MCF 10A (cell line): Measurements from ENCODE around the gene CSNK2B. TPM values are rescaled to one million over a fixed set of nuclear protein-coding genes. Genes with fewer than 3 reads are reported as not detected.

Source experiments
- BruUV-seq: library from RNA; stranded (reverse); fragments of 400-500 nt; replicated peaks from 2 replicates; lab custom pipeline; 2021; lab: Mats Ljungman, UMichigan
- CTCF ChIA-PET: fragments of 300-600 bp; sonication (Branson Sonifier 250); formaldehyde crosslinking; extraction: SDS; loops from one replicate; lab custom pipeline; 2021; ENCODE audit warnings: antibody characterized with exemption, inconsistent platforms; lab: Yijun Ruan, JAX
- POLR2A ChIA-PET: fragments of 300-600, 350-650 bp; sonication (Branson Sonifier 250); formaldehyde crosslinking; extraction: SDS; loops from one replicate; lab custom pipeline; 2020; ENCODE audit warnings: antibody characterized with exemption, inconsistent platforms; lab: Yijun Ruan, JAX
- DNase-seq: peaks from one replicate; pipeline ENCODE4 v3.0.0-alpha.2; 2018; ENCODE audit not compliant: unreplicated experiment
- H3K27ac Mint-ChIP-seq: one replicate; pipeline ENCODE4 v1.8.0; 2022; ENCODE audit warnings: mild to moderate bottlenecking, low read depth, mixed read lengths; ENCODE audit not compliant: unreplicated experiment
- H3K27me3 Mint-ChIP-seq: one replicate; pipeline ENCODE4 v1.8.0; 2022; ENCODE audit warnings: mixed read lengths; ENCODE audit not compliant: insufficient read depth, unreplicated experiment
- H3K36me3 Mint-ChIP-seq: one replicate; pipeline ENCODE4 v1.8.0; 2022; ENCODE audit warnings: mild to moderate bottlenecking, moderate library complexity, mixed read lengths; ENCODE audit not compliant: insufficient read depth, unreplicated experiment
- H3K4me1 Mint-ChIP-seq: one replicate; pipeline ENCODE4 v1.8.0; 2022; ENCODE audit warnings: mixed read lengths; ENCODE audit not compliant: insufficient read depth, unreplicated experiment
- H3K4me3 Mint-ChIP-seq: one replicate; pipeline ENCODE4 v1.8.0; 2022; ENCODE audit warnings: mild to moderate bottlenecking, moderate library complexity, mixed read lengths; ENCODE audit not compliant: unreplicated experiment
- H3K9me3 Mint-ChIP-seq: one replicate; pipeline ENCODE4 v1.8.0; 2022; ENCODE audit warnings: mixed read lengths; ENCODE audit not compliant: unreplicated experiment
- intact Hi-C: fragments of 100-400 bp; cut with micrococcal nuclease; formaldehyde crosslinking; loops from 2 replicates; pipeline ENCODE4 v1.14.1; 2022
- total RNA-seq: library from RNA; stranded (reverse); gene quantifications from 2 replicates; pipeline ENCODE4 v1.2.3, GENCODE V29; 2022
- TF ChIP-seq, protein P1 (sequence below): fragments of 200-600 bp; IDR thresholded peaks from one replicate; pipeline ENCODE4 v1.8.0; 2022; ENCODE audit warnings: antibody characterized with exemption, mild to moderate bottlenecking; ENCODE audit not compliant: unreplicated experiment

The CSNK2B gene
- total RNA-seq, 1 experiment from 2014 or later: 209 TPM

DNA sequence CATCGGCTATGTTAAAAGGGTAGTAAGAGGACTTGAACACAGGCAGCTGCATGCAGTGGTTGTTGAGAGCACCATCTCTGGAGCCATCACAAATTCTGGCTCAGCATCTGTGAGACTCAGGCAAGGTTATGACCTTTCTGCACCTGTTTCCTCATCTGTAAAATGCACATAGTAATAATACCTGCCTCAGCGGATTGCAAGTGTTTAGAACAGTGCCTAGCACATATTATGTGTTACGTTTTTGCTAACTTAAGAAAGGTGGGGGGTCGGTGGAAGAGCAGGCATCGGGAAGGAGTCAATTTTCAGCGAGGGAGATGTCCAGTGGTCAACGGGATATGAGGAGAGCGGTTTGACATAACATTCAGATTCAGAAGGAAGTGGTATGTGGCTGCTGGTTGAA lies 12.1 kb downstream of the CSNK2B start:
- BruUV-seq: no TSS peak
- peak overlapping the region; percentile 35 for H3K27ac Mint-ChIP-seq
- CTCF ChIA-PET: interaction anchor here (0.6 to 1.5 kb wide), 2 partner anchors 221 to 274 kb away, joined by 4 to 6 read pairs; no protein-coding TSS in a partner anchor
- TF ChIP-seq, protein P1, sequence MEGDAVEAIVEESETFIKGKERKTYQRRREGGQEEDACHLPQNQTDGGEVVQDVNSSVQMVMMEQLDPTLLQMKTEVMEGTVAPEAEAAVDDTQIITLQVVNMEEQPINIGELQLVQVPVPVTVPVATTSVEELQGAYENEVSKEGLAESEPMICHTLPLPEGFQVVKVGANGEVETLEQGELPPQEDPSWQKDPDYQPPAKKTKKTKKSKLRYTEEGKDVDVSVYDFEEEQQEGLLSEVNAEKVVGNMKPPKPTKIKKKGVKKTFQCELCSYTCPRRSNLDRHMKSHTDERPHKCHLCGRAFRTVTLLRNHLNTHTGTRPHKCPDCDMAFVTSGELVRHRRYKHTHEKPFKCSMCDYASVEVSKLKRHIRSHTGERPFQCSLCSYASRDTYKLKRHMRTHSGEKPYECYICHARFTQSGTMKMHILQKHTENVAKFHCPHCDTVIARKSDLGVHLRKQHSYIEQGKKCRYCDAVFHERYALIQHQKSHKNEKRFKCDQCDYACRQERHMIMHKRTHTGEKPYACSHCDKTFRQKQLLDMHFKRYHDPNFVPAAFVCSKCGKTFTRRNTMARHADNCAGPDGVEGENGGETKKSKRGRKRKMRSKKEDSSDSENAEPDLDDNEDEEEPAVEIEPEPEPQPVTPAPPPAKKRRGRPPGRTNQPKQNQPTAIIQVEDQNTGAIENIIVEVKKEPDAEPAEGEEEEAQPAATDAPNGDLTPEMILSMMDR: no peak
- H3K4me1 Mint-ChIP-seq: peaks cover 12% of the 10 kb centered on the region
- POLR2A ChIA-PET: interaction anchor here (1.0 to 1.9 kb wide), 6 partner anchors 11 to 152 kb away, joined by 3 to 6 read pairs (median 4); partner anchors contain the start of genes GPANK1 and HSPA1B
- intact Hi-C loops: no loop called here
- H3K36me3 Mint-ChIP-seq: peaks cover 7% of the 10 kb centered on the region
- no peaks in the 10 kb centered on the region for H3K9me3 Mint-ChIP-seq
- no peak for DNase-seq
- peaks cover 18% of the 10 kb centered on the region for H3K27me3 Mint-ChIP-seq
- no peak overlapping the region for H3K4me3 Mint-ChIP-seq

DNA sequence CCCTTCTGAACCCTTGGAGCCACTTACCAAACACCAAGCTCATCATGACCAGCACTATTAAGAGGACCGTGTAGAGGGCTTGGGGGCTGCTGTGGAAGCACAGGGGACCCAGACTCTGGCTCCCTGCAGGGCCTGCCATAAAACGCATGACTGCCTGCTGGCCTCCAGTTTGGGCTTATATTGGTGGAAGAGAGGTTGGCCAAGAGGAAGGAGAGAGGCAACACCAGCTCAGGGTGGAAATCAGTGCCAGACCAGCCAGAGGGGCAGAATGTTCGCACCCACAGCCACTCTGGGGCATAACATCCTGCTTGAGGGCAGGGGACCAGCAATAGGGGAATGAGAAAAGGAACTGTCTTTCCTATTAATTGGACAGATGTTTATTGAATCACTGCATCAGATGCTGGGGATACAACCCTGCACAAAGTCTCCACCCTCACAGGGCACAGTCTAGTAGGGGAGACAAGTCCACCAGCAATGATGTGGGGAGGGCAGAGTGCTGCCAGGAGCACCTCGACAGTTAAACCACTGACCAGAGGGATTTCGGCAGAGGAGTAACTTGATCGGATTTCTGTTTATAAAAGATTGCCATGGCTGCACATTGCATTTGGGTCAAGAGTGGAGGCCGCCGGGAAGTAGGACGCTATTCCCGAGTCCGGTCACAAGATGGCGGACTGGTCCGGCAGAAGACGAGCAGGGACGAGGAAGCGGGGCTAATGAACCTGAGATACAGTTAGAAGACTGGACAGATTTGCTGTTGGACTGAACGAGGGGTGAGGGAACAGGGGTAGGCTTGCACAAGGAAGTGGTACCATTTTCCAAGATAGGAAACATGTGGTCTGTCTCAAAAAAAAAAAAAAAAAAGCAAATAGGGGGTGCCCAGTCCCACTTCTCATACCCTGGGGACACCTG lies 14.6 kb downstream of the CSNK2B start, which contains the start of gene LY6G5C:
TSS of gene LY6G5C (minus strand) at position 842 of the 909 bp plus-strand sequence. CDS start at position 148, 694 bp downstream.
- H3K4me1 Mint-ChIP-seq: peaks cover 12% of the 10 kb centered on the region
- H3K9me3 Mint-ChIP-seq: no peaks in the 10 kb centered on the region
- CTCF ChIA-PET: interaction anchor here (0.6 to 2.5 kb wide), 22 partner anchors 8 to 1840 kb away, joined by 3 to 9 read pairs (median 4); partner anchors contain the start of genes CLIC1 and NOTCH4
- no TSS peak for BruUV-seq
- peak within 1 kb of the TSS; percentile 73 for H3K4me3 Mint-ChIP-seq
- TF ChIP-seq, protein P1: peak; percentile 84
- peaks cover 18% of the 10 kb centered on the region for H3K27me3 Mint-ChIP-seq
- peak within 1 kb of the TSS; percentile 87 for H3K27ac Mint-ChIP-seq
- intact Hi-C loops: loop anchor here (1.0 to 5.0 kb wide), 6 partner anchors 48 to 272 kb away; partner anchors contain the start of gene DDAH2
- POLR2A ChIA-PET: interaction anchor here (0.6 to 0.8 kb wide), 2 partner anchors 10 to 16 kb away, joined by 3 to 4 read pairs; partner anchors contain the start of gene GPANK1
- H3K36me3 Mint-ChIP-seq: peaks cover 13% of the 10 kb centered on the region
- peak; percentile 81 for DNase-seq

DNA sequence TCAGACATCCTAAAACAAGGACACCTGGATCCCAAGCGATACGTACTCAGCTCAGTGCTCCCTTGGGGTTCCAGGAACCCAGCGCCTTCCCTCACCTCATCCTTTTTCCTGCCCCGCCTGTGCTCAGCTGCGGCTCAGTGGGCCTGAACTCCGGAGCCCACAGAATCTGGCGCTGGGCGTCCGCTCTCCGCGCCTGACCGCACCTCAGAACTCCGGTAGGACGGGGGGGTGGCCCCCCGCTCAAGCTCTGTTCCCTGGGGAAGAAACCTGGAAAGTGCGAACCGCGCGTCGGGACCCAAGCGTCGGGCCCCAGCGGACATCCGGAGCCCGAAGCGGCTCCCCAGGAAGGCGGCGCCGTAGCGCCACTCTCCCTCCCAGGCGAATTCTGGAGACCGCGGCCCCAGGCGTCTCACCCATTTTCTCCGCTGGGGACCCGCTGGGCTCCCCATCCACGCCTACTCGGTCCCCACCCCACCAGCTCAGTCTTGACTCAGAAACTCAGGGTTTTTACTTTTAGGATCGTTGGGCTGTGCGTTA lies 15.3 kb downstream of the CSNK2B start:
- H3K4me1 Mint-ChIP-seq: peaks cover 12% of the 10 kb centered on the region
- CTCF ChIA-PET: interaction anchor here (0.6 to 2.5 kb wide), 13 partner anchors 9 to 1840 kb away, joined by 3 to 8 read pairs (median 4); partner anchors contain the start of gene NOTCH4
- H3K4me3 Mint-ChIP-seq: peak overlapping the region; percentile 73
- H3K27me3 Mint-ChIP-seq: peaks cover 18% of the 10 kb centered on the region
- TF ChIP-seq, protein P1: no peak
- H3K9me3 Mint-ChIP-seq: no peaks in the 10 kb centered on the region
- DNase-seq: no peak
- peaks cover 20% of the 10 kb centered on the region for H3K36me3 Mint-ChIP-seq
- peak overlapping the region; percentile 74 for H3K27ac Mint-ChIP-seq
- POLR2A ChIA-PET: interaction anchor here (0.6 to 0.8 kb wide), 2 partner anchors 9 to 16 kb away, joined by 3 to 4 read pairs; partner anchors contain the start of gene GPANK1
- intact Hi-C loops: loop anchor here (1.0 to 5.0 kb wide), 3 partner anchors 48 to 206 kb away; partner anchors contain the start of gene DDAH2
- BruUV-seq: no TSS peak
